Measurements from ENCODE around the gene TSPYL1. TPM values are rescaled to one million over a fixed set of nuclear protein-coding genes. Genes with fewer than 3 reads are reported as not detected.

Gene TSPYL1
- polyA plus RNA-seq, 1 donor from 2014 or later, result 84.8 TPM

DNA sequence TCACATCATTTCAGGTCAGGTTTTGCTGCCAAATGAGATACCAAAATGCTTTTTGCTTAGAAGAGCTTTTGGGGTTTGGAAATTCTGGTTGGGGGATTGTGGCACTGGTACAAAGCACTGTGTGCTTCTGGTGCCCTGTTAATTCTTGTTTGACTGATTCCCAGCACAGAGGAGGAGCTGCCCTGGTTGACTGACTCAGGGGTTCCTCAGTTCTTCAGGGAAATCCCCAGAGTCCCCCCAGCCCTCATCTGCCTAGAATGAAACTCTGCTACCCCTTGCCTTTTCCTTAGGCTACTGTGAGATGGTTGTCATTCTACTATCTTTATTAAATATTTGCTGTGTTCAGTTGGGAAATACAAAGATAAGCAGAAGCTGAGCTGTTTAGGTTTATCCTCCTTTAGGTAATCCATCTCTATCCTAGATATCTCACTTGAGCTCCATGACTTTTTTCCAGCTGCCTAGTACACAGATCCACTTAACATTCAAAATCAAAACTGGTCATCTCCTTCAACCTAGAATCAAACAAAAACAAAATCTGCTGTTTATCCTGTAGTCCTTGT is 24.9 kb upstream of the TSPYL1 start:
- no peaks in the 10 kb centered on the region for H3K36me3 ChIP-seq (ENCODE audit: insufficient read depth, low read length)
- no peak overlapping the region for H2AFZ ChIP-seq (ENCODE audit: low read depth, low read length)
- no peaks in the 10 kb centered on the region for H3K9me3 ChIP-seq (ENCODE audit: low read length)
- no peaks in the 10 kb centered on the region for H4K20me1 ChIP-seq (ENCODE audit: insufficient read depth)
- H3K79me2 ChIP-seq (replicated peaks; ENCODE audit: insufficient read depth, low read length), result no peaks in the 10 kb centered on the region
- TF ChIP-seq RAD21 (conservative IDR thresholded peaks at IDR 0.05) (no peak), TAF1 (IDR thresholded peaks at IDR 0.05; ENCODE audit: low read depth) (no peak), POLR2AphosphoS5 (IDR thresholded peaks at IDR 0.05) (no peak)
- TF ChIP-seq, protein P1, sequence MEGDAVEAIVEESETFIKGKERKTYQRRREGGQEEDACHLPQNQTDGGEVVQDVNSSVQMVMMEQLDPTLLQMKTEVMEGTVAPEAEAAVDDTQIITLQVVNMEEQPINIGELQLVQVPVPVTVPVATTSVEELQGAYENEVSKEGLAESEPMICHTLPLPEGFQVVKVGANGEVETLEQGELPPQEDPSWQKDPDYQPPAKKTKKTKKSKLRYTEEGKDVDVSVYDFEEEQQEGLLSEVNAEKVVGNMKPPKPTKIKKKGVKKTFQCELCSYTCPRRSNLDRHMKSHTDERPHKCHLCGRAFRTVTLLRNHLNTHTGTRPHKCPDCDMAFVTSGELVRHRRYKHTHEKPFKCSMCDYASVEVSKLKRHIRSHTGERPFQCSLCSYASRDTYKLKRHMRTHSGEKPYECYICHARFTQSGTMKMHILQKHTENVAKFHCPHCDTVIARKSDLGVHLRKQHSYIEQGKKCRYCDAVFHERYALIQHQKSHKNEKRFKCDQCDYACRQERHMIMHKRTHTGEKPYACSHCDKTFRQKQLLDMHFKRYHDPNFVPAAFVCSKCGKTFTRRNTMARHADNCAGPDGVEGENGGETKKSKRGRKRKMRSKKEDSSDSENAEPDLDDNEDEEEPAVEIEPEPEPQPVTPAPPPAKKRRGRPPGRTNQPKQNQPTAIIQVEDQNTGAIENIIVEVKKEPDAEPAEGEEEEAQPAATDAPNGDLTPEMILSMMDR (IDR thresholded peaks at IDR 0.05; ENCODE audit: poor library complexity, severe bottlenecking), result no peak
- no peaks in the 10 kb centered on the region for H3F3A ChIP-seq (ENCODE audit: insufficient read depth, low read length, poor library complexity, severe bottlenecking)
- H3K9me2 ChIP-seq (ENCODE audit: insufficient read depth, low read length), result no peaks in the 10 kb centered on the region
- H3K4me3 ChIP-seq (ENCODE audit: low read length), result no peak overlapping the region
- no peak overlapping the region for H3K9ac ChIP-seq (ENCODE audit: low read length)
- no peaks in the 10 kb centered on the region for H3K27me3 ChIP-seq (ENCODE audit: insufficient read depth, low read depth, low read length)
- H3K27ac ChIP-seq (ENCODE audit: low read length), result no peak overlapping the region
- H3K4me2 ChIP-seq (ENCODE audit: low read length), result no peak overlapping the region

DNA sequence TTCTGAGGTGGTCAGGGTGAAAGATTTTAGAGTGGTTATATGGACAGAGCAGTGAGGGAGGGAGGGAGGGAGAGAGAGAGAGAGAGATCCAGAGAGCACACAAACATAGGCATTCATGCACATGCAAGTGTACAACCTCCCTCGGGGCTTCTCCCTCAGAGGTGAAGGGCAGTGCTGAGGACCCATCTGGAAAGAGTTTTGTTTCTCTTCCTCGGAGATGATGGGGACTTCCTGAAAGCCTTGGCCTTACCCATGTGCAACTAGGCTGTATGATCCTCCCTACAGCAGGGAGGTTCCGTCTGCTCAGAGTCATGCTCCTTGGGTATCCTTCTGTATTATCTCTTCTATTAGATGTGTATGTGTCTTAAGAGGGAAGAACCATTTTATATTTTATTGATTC is 21.4 kb upstream of the TSPYL1 start:
- Histone ChIP-seq H3K9me3 (ENCODE audit: low read length) (no peaks in the 10 kb centered on the region), H3K27me3 (ENCODE audit: insufficient read depth, low read depth, low read length) (no peaks in the 10 kb centered on the region), H3K4me2 (ENCODE audit: low read length) (no peak overlapping the region), H3K9me2 (ENCODE audit: insufficient read depth, low read length) (no peaks in the 10 kb centered on the region), H3F3A (ENCODE audit: insufficient read depth, low read length, poor library complexity, severe bottlenecking) (no peaks in the 10 kb centered on the region), H3K36me3 (ENCODE audit: insufficient read depth, low read length) (no peaks in the 10 kb centered on the region), H3K79me2 (replicated peaks; ENCODE audit: insufficient read depth, low read length) (no peaks in the 10 kb centered on the region), H2AFZ (ENCODE audit: low read depth, low read length) (no peak overlapping the region), H3K27ac (ENCODE audit: low read length) (no peak overlapping the region), H4K20me1 (ENCODE audit: insufficient read depth) (no peaks in the 10 kb centered on the region), H3K9ac (ENCODE audit: low read length) (no peak overlapping the region), H3K4me3 (ENCODE audit: low read length) (no peak overlapping the region)
- no peak for TF ChIP-seq SMC3 (conservative IDR thresholded peaks at IDR 0.05; ENCODE audit: poor library complexity)
- TF ChIP-seq EZH2 (IDR thresholded peaks at IDR 0.05; ENCODE audit: borderline replicate concordance, insufficient read depth, low read length, poor library complexity, severe bottlenecking), result no peak
- TF ChIP-seq POLR2AphosphoS5 (IDR thresholded peaks at IDR 0.05), result no peak
- no peak for TF ChIP-seq TAF1 (IDR thresholded peaks at IDR 0.05; ENCODE audit: low read depth)
- TF ChIP-seq, protein P1 (IDR thresholded peaks at IDR 0.05; ENCODE audit: poor library complexity, severe bottlenecking), result no peak

DNA sequence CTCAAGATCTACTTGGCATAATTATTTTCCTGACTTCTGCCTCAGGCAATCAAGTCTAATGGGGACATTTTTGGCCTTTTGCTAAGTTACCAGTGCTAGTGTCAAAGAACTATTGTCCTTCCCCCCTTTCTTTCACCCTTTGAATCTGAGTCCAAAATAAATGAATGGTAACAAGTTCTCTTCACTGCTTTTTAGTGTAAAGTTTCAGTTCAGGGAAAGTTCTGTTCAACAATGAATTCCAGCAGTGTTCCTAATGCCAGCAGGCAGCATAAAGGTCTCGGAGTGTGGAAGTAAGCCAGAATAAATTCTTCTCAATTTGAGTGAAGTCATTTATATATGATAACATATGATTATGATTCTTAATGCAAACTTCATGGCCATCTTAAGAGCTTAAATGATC is 20.8 kb upstream of the TSPYL1 start:
- no peaks in the 10 kb centered on the region for H4K20me1 ChIP-seq (ENCODE audit: insufficient read depth)
- H3K27me3 ChIP-seq (ENCODE audit: insufficient read depth, low read depth, low read length), result no peaks in the 10 kb centered on the region
- H3K36me3 ChIP-seq (ENCODE audit: insufficient read depth, low read length), result no peaks in the 10 kb centered on the region
- H3K79me2 ChIP-seq (replicated peaks; ENCODE audit: insufficient read depth, low read length), result no peaks in the 10 kb centered on the region
- H3K4me2 ChIP-seq (ENCODE audit: low read length), result no peak overlapping the region
- no peaks in the 10 kb centered on the region for H3F3A ChIP-seq (ENCODE audit: insufficient read depth, low read length, poor library complexity, severe bottlenecking)
- TF ChIP-seq, protein P2, sequence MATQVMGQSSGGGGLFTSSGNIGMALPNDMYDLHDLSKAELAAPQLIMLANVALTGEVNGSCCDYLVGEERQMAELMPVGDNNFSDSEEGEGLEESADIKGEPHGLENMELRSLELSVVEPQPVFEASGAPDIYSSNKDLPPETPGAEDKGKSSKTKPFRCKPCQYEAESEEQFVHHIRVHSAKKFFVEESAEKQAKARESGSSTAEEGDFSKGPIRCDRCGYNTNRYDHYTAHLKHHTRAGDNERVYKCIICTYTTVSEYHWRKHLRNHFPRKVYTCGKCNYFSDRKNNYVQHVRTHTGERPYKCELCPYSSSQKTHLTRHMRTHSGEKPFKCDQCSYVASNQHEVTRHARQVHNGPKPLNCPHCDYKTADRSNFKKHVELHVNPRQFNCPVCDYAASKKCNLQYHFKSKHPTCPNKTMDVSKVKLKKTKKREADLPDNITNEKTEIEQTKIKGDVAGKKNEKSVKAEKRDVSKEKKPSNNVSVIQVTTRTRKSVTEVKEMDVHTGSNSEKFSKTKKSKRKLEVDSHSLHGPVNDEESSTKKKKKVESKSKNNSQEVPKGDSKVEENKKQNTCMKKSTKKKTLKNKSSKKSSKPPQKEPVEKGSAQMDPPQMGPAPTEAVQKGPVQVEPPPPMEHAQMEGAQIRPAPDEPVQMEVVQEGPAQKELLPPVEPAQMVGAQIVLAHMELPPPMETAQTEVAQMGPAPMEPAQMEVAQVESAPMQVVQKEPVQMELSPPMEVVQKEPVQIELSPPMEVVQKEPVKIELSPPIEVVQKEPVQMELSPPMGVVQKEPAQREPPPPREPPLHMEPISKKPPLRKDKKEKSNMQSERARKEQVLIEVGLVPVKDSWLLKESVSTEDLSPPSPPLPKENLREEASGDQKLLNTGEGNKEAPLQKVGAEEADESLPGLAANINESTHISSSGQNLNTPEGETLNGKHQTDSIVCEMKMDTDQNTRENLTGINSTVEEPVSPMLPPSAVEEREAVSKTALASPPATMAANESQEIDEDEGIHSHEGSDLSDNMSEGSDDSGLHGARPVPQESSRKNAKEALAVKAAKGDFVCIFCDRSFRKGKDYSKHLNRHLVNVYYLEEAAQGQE (IDR thresholded peaks at IDR 0.05; ENCODE audit: borderline replicate concordance), result no peak
- TF ChIP-seq MXI1 (conservative IDR thresholded peaks at IDR 0.05; ENCODE audit: poor library complexity, severe bottlenecking), result no peak
- TF ChIP-seq EP300 (conservative IDR thresholded peaks at IDR 0.05; ENCODE audit: poor library complexity, severe bottlenecking), result no peak
- TF ChIP-seq SMC3 (conservative IDR thresholded peaks at IDR 0.05; ENCODE audit: poor library complexity), result no peak
- TF ChIP-seq, protein P1 (IDR thresholded peaks at IDR 0.05; ENCODE audit: poor library complexity, severe bottlenecking), result no peak
- TF ChIP-seq TAF1 (IDR thresholded peaks at IDR 0.05; ENCODE audit: low read depth), result no peak
- TF ChIP-seq POLR2AphosphoS5 (IDR thresholded peaks at IDR 0.05), result no peak
- TF ChIP-seq EZH2 (IDR thresholded peaks at IDR 0.05; ENCODE audit: borderline replicate concordance, insufficient read depth, low read length, poor library complexity, severe bottlenecking), result no peak
- TF ChIP-seq RAD21 (conservative IDR thresholded peaks at IDR 0.05), result no peak
- H3K9me3 ChIP-seq (ENCODE audit: low read length), result no peaks in the 10 kb centered on the region
- no peak overlapping the region for H3K4me3 ChIP-seq (ENCODE audit: low read length)
- no peak overlapping the region for H2AFZ ChIP-seq (ENCODE audit: low read depth, low read length)
- no peaks in the 10 kb centered on the region for H3K9me2 ChIP-seq (ENCODE audit: insufficient read depth, low read length)
- H3K27ac ChIP-seq (ENCODE audit: low read length), result no peak overlapping the region
- no peak overlapping the region for H3K9ac ChIP-seq (ENCODE audit: low read length)
